Stimulated activated naive B cell treated with anti-CD40 and anti-IgM and Interleukin-4, amounts not matched to agents 10 μg/mL and 1 μg/mL and 100 μg/mL, for 72 hours (primary cell): ENCODE results near the gene PELI2.

Source experiments
- ATAC-seq, 2 donors: fragments of 150-1000 bp; cut with Tn5 transposase; replicated peaks; 2 replicates each; pipeline ENCODE4 v1.10.0; 2021; ENCODE audit warnings: moderate library complexity in 1 of 2
- DNase-seq: peaks from one replicate; pipeline ENCODE4 v3.0.0; 2021
- H3K27ac Mint-ChIP-seq: one replicate; pipeline ENCODE4 v1.8.0; 2022; ENCODE audit warnings: mild to moderate bottlenecking, mixed read lengths
- H3K27me3 Mint-ChIP-seq, 2 donors: one replicate each; pipeline ENCODE4 v1.8.0; 2022; ENCODE audit warnings: mixed read lengths in 2 of 2
- H3K36me3 Mint-ChIP-seq, 2 donors: one replicate each; pipeline ENCODE4 v1.8.0; 2022; ENCODE audit warnings: mixed read lengths in 2 of 2, mild to moderate bottlenecking in 1 of 2
- H3K4me1 Mint-ChIP-seq, 2 donors: one replicate each; pipeline ENCODE4 v1.8.0; 2022; ENCODE audit warnings: mixed read lengths in 2 of 2, mild to moderate bottlenecking in 1 of 2
- H3K4me3 Mint-ChIP-seq, 2 donors: one replicate each; pipeline ENCODE4 v1.8.0; 2022; ENCODE audit warnings: mild to moderate bottlenecking in 2 of 2, mixed read lengths in 2 of 2, moderate library complexity in 1 of 2
- H3K9me3 Mint-ChIP-seq, 2 donors: one replicate each; pipeline ENCODE4 v1.8.0; 2022; ENCODE audit warnings: mixed read lengths in 2 of 2, mild to moderate bottlenecking in 1 of 2

PELI2 gene

DNA sequence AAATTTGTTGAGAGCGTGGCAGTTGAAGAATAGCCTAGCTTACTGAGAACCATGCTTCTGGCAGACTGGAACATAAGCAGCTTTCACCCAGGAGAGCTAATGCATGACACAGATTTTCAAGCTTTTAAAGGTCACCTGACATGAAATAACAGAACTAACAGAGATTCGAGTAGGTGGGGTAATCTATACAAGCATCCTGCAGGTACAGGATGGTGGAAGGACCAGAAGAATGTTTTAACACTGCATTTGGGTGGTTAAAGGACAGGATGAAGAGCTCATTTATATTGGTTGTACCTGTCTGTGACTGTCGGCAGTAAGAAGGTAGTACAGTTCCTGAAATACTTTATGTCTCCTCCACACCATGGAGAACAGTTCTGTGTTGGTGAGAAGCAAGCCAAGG lies 8.9 kb downstream of the PELI2 start:
- peaks cover 0 to 4% of the 10 kb centered on the region in 2 donors for H3K36me3 Mint-ChIP-seq
- H3K4me3 Mint-ChIP-seq = no peak overlapping the region
- H3K4me1 Mint-ChIP-seq = peaks cover 33 to 63% of the 10 kb centered on the region in 2 donors
- H3K9me3 Mint-ChIP-seq = no peaks in the 10 kb centered on the region
- no peak for DNase-seq
- no peaks in the 10 kb centered on the region for H3K27me3 Mint-ChIP-seq
- H3K27ac Mint-ChIP-seq = no peak overlapping the region
- ATAC-seq = no peak

DNA sequence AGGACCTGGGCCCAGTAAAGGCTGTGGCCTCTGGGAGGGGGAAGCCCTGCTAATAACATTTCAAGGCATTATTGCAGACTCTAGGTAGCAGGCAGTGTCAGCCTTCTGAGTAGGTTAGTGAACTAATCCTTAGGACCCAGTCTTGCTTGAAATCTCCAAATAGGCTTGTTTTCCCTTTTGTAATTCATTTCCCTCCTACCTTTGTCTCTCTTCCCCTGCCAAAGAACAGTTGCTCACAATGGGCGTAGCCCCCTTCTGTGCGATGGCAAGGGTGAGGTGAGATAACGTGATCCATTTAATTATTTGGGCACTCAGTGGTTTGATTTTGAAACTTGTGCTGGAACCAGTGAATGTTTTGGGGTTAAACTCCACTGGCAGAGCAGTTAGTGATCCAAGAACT lies 10.9 kb downstream of the PELI2 start:
- ATAC-seq = no peak
- no peak overlapping the region for H3K27ac Mint-ChIP-seq
- H3K9me3 Mint-ChIP-seq = no peaks in the 10 kb centered on the region
- peaks cover 41 to 72% of the 10 kb centered on the region in 2 donors for H3K4me1 Mint-ChIP-seq
- no peaks in the 10 kb centered on the region for H3K27me3 Mint-ChIP-seq
- DNase-seq = no peak
- no peak overlapping the region for H3K4me3 Mint-ChIP-seq
- H3K36me3 Mint-ChIP-seq = peaks cover 0 to 4% of the 10 kb centered on the region in 2 donors

DNA sequence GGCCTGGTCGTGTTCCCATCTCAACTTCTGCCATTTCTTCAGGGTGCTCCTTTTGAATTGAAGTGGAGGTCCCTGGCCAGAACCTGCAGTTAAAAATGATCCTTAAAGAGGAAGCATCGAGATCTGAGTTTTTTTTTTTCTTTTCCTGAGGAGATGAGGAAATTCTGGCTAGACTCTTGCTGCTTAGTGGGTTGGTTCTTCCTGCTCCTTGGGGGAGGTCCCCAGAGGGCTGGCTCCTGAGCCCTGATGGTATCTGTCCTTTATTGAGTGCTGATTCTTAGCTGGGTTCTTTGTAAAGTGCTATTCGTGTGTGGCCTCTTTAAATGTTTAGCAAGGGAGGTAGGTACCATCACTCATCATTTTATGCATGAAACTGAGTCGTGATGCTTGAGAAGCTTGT lies 11.7 kb downstream of the PELI2 start:
- DNase-seq = no peak
- peak in 1 of 2 donors; percentile 21 for ATAC-seq
- H3K36me3 Mint-ChIP-seq = peaks cover 0 to 4% of the 10 kb centered on the region in 2 donors
- no peak overlapping the region for H3K27ac Mint-ChIP-seq
- H3K9me3 Mint-ChIP-seq = no peaks in the 10 kb centered on the region
- no peak overlapping the region for H3K4me3 Mint-ChIP-seq
- no peaks in the 10 kb centered on the region for H3K27me3 Mint-ChIP-seq
- peaks cover 39 to 74% of the 10 kb centered on the region in 2 donors for H3K4me1 Mint-ChIP-seq

DNA sequence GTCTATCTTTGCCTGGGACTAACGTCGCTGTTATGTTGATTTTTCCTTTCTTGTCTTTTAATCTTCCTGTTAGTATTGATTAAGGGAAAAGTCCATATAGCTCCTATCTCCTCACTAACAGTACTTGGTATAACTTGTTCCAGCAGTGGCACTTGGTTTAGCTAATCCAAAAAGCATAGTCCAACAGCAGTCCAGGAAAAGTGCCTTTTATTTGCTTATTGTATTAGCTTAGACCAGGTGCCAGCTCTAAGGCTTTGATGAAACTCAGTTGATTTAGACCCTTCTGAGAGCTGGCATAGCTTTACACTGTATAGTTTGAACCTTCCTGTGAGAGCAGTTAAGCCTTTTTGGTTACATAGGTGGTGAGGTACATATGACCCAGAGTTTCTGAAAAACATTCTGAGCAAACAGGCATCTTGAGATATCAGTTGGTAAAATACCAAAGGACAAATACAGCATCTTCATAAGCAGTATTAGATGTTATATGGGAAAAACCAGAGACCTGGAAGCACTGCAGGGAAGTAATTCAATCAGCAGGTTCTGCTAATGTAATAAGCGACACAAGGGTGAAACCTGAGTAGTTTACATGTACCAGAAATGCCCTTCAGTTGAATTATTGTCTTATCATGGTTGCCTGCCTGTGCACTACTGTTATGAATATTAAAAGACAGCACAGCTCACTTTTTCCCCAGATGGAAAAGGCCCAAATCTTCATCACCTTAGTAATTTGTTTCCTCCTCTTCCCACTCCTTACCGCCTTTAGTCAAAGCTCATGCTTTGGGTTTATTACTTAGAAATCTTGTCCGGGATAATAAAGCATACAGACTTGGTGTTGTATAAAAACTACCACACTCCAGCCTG lies 13.0 kb downstream of the PELI2 start:
- Mint-ChIP-seq H3K4me1 (peaks cover 39 to 77% of the 10 kb centered on the region in 2 donors), H3K9me3 (no peaks in the 10 kb centered on the region), H3K27ac (no peak overlapping the region), H3K36me3 (peaks cover 0 to 4% of the 10 kb centered on the region in 2 donors), H3K27me3 (no peaks in the 10 kb centered on the region), H3K4me3 (peak overlapping the region; percentile 55 to 61)
- no peak for DNase-seq
- peak; percentile 60 for ATAC-seq

DNA sequence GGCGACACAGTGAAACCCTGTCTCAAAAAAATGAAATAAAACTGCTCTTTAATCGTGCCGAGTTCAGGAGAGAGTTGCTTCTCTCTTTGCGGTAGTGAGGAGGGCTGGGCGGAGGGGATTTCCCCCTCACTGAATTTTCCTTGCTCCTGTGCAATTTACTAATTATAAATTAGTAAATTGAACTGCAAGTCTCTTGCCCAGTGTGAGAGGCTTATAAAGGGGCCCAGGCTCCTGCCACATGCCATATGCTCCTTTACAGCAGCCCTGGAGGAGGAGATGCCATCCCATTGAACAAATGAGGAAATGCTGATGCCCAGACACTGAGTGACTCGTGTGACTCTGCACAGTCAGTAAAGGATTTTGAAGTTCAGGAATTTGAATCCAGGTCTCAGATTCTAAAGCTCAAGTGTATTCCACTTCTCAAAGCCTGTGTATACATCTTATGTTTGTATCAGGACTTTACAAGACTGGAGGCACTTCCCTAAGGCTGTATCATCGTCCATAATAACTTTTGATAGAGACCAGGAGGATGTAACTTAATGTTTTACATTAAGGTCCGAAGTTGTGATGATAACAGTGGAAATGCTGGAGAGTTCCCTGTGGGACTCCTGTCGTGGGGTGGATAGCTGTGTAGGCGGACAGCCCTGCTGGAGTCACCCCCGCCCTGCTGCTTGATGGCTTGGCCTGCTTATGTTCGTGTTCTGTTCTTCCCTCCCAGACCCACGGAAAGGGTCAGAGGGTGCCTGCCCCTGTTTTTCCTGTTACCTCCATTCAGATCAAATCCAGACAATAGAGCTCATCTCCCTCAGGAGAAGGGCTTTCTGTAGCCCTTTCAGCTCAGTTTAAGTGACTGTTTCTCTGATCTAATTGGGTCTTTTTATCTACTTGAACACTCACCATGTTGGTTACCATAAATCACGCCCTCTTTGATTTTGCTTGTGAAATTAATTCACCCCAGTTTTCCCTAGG lies 13.9 kb downstream of the PELI2 start:
- H3K4me3 Mint-ChIP-seq = peak overlapping the region; percentile 55 to 61
- H3K36me3 Mint-ChIP-seq = peaks cover 0 to 4% of the 10 kb centered on the region in 2 donors
- no peak overlapping the region for H3K27ac Mint-ChIP-seq
- peaks cover 42 to 78% of the 10 kb centered on the region in 2 donors for H3K4me1 Mint-ChIP-seq
- no peaks in the 10 kb centered on the region for H3K9me3 Mint-ChIP-seq
- ATAC-seq (peak; percentile 60 to 68), DNase-seq (no peak)
- H3K27me3 Mint-ChIP-seq = no peaks in the 10 kb centered on the region

GRCh38 chr14:56133547-56133946 lies 15.3 kb downstream of the PELI2 start:
- Mint-ChIP-seq H3K27ac (no peak overlapping the region), H3K36me3 (peaks cover 0 to 1% of the 10 kb centered on the region in 2 donors), H3K4me3 (no peak overlapping the region), H3K4me1 (peaks cover 40 to 74% of the 10 kb centered on the region in 2 donors), H3K9me3 (no peaks in the 10 kb centered on the region), H3K27me3 (no peaks in the 10 kb centered on the region)
- ATAC-seq (no peak), DNase-seq (no peak)

DNA sequence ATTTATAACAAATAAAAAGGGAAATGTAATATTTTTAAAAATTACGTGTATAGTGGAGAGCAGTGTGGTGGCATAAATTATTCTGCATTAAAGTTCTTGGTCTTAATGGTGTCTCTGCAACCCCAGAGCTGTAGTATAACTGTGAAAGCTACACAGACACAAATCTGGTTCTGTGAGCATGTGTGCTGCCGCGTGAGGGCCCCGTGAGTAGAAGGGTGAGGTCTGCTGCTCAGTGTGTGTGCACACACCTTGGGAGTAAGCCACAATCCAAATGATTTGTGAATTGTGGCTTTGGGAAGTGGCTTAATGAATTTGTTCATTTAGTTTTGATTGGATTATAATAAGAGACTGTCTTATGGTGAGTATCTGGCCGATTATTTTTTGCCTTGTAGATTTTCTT lies 16.8 kb downstream of the PELI2 start:
- no peaks in the 10 kb centered on the region for H3K9me3 Mint-ChIP-seq
- peaks cover 40 to 73% of the 10 kb centered on the region in 2 donors for H3K4me1 Mint-ChIP-seq
- DNase-seq (no peak), ATAC-seq (no peak)
- H3K27me3 Mint-ChIP-seq = no peaks in the 10 kb centered on the region
- no peak overlapping the region for H3K27ac Mint-ChIP-seq
- H3K4me3 Mint-ChIP-seq = no peak overlapping the region
- no peaks in the 10 kb centered on the region for H3K36me3 Mint-ChIP-seq

DNA sequence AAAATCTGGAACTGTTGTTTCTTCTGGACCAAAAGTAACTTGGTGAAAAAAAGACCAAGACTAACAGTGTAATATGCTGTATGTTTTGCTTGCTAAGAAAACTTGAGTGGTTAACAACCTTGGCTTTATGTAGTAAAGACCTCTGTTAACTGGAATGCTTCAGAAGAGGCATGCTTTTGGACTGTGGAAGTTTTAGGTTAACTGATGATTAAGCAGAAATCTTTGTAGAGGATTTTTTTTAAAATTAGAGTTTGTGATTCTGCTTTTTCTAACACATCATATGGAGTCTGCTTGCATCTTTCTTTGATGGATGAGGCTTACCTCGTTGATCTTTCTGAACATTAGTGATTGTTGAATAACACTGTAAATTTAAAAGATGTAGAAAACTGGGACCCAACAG lies 17.5 kb downstream of the PELI2 start:
- no peaks in the 10 kb centered on the region for H3K9me3 Mint-ChIP-seq
- H3K27me3 Mint-ChIP-seq = no peaks in the 10 kb centered on the region
- ATAC-seq (no peak), DNase-seq (no peak)
- no peak overlapping the region for H3K27ac Mint-ChIP-seq
- H3K4me1 Mint-ChIP-seq = peaks cover 40 to 73% of the 10 kb centered on the region in 2 donors
- H3K36me3 Mint-ChIP-seq = no peaks in the 10 kb centered on the region
- H3K4me3 Mint-ChIP-seq = no peak overlapping the region

GRCh38 chr14:56136571-56137452 lies 18.6 kb downstream of the PELI2 start:
- ATAC-seq (peak; percentile 48 to 57), DNase-seq (no peak)
- Mint-ChIP-seq H3K36me3 (no peaks in the 10 kb centered on the region), H3K27me3 (no peaks in the 10 kb centered on the region), H3K9me3 (no peaks in the 10 kb centered on the region), H3K4me1 (peaks cover 33 to 68% of the 10 kb centered on the region in 2 donors), H3K27ac (no peak overlapping the region), H3K4me3 (no peak overlapping the region)

DNA sequence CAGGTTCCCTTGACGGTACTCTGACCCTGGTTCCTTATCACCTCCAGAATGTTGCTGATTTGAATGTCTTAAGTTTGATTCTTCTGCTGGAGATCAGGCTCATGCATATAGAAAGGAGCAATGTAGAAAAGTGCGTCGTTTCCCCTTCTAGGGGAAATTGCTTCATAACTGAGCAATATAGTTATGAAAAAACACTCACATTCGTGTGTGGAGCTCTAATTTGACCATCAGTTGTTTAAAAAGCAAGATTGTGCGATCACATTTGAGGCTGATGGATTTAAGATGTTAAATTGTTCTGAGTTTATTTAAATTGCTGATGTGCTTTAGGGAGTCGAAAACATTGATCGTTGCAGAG lies 19.2 kb downstream of the PELI2 start:
- Mint-ChIP-seq H3K4me1 (peaks cover 32 to 62% of the 10 kb centered on the region in 2 donors), H3K4me3 (peak overlapping the region in 1 of 2 donors; percentile 24), H3K36me3 (no peaks in the 10 kb centered on the region), H3K27me3 (no peaks in the 10 kb centered on the region), H3K9me3 (no peaks in the 10 kb centered on the region), H3K27ac (peak overlapping the region; percentile 25)
- DNase-seq (no peak), ATAC-seq (no peak)

DNA sequence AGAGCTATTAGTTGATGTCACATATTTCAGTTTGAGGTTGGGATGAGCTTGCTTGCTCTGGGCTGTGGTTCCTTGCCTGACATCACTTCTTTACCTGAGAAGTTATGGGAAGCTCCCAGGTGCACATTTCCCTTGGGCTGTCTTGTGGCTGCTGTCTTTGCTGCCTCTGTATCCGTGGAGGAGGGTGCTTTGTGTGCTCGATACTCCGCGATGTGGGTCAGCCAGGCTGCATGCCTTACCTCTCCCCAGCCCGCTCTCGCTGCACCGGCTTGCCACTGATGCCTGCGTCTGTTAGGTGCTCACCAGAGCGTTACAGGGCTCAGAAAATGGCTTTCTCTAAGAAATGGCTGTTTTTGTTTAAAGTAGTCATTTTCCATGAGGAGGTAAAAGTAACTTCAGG lies 19.6 kb downstream of the PELI2 start:
- peaks cover 30 to 58% of the 10 kb centered on the region in 2 donors for H3K4me1 Mint-ChIP-seq
- H3K9me3 Mint-ChIP-seq = no peaks in the 10 kb centered on the region
- H3K27me3 Mint-ChIP-seq = no peaks in the 10 kb centered on the region
- H3K4me3 Mint-ChIP-seq = peak overlapping the region in 1 of 2 donors; percentile 44
- ATAC-seq (no peak), DNase-seq (no peak)
- no peaks in the 10 kb centered on the region for H3K36me3 Mint-ChIP-seq
- no peak overlapping the region for H3K27ac Mint-ChIP-seq

DNA sequence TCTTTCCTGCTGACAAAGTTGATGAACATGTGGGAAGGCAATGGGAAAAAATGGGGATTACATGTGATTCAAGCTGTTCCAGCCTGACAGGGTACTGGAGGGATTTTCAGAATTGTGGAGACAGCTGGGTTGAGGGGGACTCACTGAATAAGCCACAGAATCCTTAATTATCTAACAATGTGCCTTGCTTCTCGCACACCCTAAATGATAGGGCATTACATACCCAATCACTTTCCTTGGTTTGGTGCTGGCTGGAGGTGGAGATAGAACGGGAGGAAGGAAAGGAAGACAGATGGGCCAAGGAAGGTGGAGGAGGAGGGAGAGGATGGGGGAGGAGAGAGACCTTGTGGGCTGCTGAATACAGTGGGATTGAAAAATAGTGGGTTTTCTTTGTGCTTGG lies 20.7 kb downstream of the PELI2 start:
- Mint-ChIP-seq H3K27me3 (no peaks in the 10 kb centered on the region), H3K9me3 (no peaks in the 10 kb centered on the region), H3K27ac (no peak overlapping the region), H3K4me1 (peaks cover 27 to 51% of the 10 kb centered on the region in 2 donors), H3K4me3 (no peak overlapping the region), H3K36me3 (no peaks in the 10 kb centered on the region)
- no peak for ATAC-seq
- no peak for DNase-seq

- no peak overlapping the region for H3K4me3 Mint-ChIP-seq
- H3K9me3 Mint-ChIP-seq = no peaks in the 10 kb centered on the region
- no peak for ATAC-seq
- DNase-seq = no peak
- H3K4me1 Mint-ChIP-seq = peaks cover 31 to 40% of the 10 kb centered on the region in 2 donors
- no peaks in the 10 kb centered on the region for H3K27me3 Mint-ChIP-seq
- H3K36me3 Mint-ChIP-seq = no peaks in the 10 kb centered on the region
- no peak overlapping the region for H3K27ac Mint-ChIP-seq
Observed at GRCh38 chr14:56142314-56142713, 24.1 kb downstream of the PELI2 start.

- H3K4me1 Mint-ChIP-seq = peaks cover 33 to 40% of the 10 kb centered on the region in 2 donors
- no peaks in the 10 kb centered on the region for H3K9me3 Mint-ChIP-seq
- no peak for DNase-seq
- H3K36me3 Mint-ChIP-seq = no peaks in the 10 kb centered on the region
- no peaks in the 10 kb centered on the region for H3K27me3 Mint-ChIP-seq
- no peak overlapping the region for H3K4me3 Mint-ChIP-seq
- no peak for ATAC-seq
- no peak overlapping the region for H3K27ac Mint-ChIP-seq
Observed at GRCh38 chr14:56143025-56143424, 24.8 kb downstream of the PELI2 start.
